IPS-NIHi7 (cell line): ENCODE results near the gene CAAP1.
"Not testable (repeated sequence)": the region's sequence is repeated elsewhere in the genome, so short reads cannot be mapped to it uniquely, and the experiment has no call there.

Experiments used
- DNase-seq: peaks from one replicate; pipeline ENCODE4 v3.0.0; 2012; ENCODE audit warnings: mixed read lengths; ENCODE audit errors: extremely low spot score

Gene CAAP1

DNA sequence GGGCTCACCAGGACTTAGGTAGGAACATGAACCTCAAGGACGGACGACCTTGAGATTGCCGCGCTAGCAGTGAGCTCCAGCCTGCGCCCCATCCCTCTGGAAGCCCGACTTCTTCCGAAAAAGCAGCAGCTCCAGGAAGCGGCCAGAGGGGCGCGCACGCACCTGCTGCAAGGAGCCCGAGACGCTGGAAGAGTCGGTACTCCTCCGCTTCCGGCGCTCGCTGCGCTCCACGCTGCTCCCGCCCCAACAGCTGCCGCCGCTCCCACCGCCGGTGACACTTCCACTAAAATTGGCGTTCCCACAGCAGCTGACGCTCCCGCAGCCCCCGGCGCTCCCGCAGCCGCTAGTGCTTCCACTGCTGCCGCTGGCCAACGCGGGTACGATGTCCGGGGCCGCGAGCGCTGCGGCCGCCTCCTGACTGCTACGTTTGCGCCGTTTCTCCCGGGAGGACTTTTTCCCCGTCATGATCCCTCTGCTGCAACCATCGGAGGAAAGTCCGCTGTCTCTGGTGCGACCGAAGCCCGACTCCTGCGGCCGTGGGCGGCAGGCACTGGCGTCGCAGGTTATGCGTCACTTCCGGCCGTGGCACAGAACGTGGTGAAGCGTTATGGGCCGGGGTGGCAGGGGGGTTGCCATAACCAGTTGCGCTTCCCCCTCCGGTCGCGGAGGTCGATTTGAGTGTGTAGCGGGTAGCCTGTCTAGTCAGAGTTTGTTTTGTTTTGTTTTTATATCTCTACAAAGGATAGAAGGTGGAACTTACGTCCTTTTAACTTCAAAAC is at the start of gene CAAP1:
Gene CAAP1, minus strand, starts transcription at position 552 of the 779 bp plus-strand sequence. Its CDS starts 87 bp downstream, at position 465.
- DNase-seq: peak; percentile 96

DNA sequence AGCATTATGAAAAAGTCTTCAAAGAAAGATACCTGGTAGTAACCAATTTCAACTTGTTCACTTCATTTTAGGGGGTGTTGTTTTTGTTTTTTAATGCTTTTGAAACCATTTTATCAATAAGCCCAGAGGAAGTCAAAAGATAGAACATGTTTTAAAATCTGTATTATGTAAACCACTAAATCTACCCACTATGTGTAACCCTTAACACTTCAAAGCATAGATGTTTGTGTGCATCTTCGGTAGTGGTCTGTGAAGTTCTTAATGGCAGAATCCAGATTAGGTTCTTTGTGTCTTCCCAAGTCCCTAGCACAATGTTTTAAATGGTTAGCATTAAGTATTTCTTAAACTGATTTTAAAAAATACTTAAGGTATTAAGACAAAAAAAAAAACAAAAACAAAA is 48.2 kb upstream of the CAAP1 start:
- no peak for DNase-seq

- no peak for DNase-seq
Observed at GRCh38 chr9:26939955-26940711, 47.5 kb upstream of the CAAP1 start.

DNA sequence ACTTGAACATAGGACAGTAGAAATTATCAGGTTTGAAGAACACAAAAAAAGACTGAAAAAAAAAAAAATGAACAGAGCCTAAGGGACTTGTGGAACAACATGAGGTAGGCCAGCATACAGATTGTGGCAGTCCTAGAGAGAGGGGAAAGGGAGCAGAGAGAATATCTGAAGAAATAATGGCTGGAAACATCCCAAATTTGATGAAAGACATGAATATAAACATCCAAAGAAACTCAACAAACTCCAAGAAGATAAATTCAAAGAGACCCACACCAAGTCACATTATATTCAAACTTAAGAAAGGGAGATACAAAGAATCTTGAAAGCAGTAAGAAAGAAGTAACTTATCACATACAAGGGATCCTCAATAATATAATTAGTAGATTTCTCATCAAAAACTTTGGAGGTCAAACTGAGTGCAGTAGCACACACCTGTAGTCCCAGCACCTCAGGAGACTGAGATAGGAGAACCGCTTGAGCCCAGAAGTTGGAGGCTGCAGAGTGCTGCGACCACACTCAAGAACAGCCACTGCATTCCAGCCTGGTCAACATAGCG is 45.3 kb upstream of the CAAP1 start:
- DNase-seq: no peak

DNA sequence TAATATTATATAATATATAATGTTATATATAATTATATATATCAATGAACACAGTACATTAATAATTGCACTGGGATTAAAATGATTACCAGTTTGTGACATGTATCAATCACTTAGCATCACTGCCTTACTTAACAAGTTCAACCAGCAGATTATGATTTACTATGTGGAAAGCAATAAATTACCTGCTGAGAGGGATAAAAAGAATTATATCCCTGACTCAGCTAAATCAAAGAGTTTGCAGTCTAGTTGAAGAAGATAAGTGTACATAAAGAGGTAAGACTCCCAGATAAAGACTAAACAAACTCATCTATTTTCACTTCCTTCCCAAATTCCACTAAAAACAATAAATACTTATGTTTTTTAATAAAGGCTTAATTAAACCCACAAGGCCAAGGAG is 43.2 kb upstream of the CAAP1 start:
- no peak for DNase-seq

DNA sequence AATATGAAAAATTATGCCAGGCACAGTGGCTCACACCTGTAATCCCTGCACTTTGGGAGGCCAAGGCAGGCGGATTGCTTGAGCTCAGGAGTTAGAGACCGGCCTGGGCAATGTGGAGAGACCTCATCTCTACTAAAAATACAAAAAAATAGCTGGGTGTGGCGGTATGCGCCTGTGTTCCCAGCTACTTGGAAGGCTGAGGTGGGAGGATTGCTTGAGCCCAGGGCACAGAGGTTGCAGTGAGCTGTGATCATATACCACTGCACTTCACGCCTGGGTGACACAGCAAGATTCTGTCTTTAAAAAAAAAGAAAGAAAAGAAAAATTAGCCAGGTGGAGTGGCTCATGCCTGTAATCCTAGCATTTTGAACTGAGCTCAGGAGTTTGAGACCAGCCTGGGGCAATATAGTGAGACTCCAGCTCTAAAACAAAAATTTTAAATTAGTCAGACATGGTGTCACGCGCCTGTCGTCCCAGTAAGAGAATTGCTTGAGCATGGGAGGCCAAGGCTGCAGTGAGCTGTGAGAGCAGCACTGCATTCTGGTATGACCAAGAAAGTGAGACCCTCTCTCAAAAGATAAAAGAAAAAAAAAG is 36.4 kb upstream of the CAAP1 start:
- DNase-seq: no peak

GRCh38 chr9:26925609-26926008 is 33.0 kb upstream of the CAAP1 start:
- DNase-seq: no peak

- no peak for DNase-seq
Observed at GRCh38 chr9:26919698-26920097, 27.1 kb upstream of the CAAP1 start.

DNA sequence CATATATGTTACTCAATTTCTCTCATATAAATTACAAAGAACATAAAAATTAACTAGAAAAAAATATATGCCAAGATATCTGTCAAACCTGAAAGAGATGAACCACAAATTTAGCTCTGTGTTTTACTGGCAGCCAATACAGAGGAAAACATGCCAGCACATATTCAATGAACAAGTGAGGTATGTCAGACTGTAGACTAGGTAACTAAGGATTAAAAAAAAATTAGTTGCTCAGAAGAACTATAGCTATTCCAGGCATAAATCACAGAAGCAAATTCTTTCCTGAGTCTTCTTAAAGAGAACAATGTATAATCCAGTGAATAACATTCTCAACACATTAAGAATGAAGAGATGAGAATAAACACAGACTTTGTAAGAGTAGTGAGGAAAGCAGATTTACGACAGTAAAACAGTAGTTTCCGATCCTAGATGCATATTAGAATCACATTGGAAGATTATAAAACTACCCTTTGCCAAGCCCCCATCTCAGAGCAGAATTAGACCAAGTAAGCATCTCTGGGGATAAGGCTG is 20.6 kb upstream of the CAAP1 start:
- DNase-seq: no peak

GRCh38 chr9:26904671-26905070 is 12.1 kb upstream of the CAAP1 start:
- DNase-seq: no peak

GRCh38 chr9:26904070-26904469 is 11.5 kb upstream of the CAAP1 start:
- no peak for DNase-seq

GRCh38 chr9:26893030-26893676 is 551 bp upstream of the CAAP1 start:
- no peak for DNase-seq

GRCh38 chr9:26891726-26892125 is 876 bp downstream of the CAAP1 start:
- no peak for DNase-seq

GRCh38 chr9:26888271-26888670 is 4.3 kb downstream of the CAAP1 start:
- no peak for DNase-seq

- DNase-seq: no peak
Observed at GRCh38 chr9:26882154-26882553, 10.4 kb downstream of the CAAP1 start.

GRCh38 chr9:26880262-26880661 is 12.3 kb downstream of the CAAP1 start:
- no peak for DNase-seq

DNA sequence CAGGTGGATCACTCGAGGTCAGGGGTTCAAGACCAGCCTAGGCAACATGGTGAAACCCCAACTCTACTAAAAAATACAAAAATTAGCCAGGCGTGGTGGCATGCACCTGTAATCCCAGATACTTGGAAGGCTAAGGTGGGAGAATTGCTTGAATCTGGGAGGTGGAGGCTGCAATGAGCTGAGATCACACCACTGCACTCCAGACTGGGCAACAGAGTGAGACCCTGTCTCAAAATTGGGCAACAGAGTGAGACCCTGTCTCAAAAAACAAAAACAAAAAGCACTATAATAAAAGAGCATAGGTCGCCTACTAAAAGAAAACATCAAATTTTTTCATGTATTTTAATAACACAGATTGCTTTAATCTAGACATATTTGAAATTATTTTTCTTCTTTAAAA is 17.4 kb downstream of the CAAP1 start:
- not testable (repeated sequence) for DNase-seq

GRCh38 chr9:26870292-26870691 is 22.3 kb downstream of the CAAP1 start:
- DNase-seq: no peak

DNA sequence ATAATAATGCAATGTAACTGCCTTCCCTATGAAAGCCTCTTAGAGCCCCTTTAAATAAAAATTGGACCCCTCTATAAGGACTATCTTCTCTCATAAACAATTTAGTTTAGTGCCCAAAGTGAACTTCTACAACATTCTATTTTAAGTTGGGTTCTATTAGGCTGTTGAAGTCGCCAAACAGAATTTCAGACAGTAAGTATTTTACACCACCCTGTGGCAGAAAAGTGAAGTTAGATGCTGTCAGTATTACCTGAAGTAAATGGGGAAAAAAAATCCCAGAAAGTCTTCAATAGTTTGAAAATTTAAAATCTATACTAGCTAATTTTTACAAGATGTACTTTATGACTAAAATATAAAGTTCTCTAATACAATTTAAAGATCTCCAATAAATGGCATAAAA is 29.5 kb downstream of the CAAP1 start:
- DNase-seq: peak; percentile 9

DNA sequence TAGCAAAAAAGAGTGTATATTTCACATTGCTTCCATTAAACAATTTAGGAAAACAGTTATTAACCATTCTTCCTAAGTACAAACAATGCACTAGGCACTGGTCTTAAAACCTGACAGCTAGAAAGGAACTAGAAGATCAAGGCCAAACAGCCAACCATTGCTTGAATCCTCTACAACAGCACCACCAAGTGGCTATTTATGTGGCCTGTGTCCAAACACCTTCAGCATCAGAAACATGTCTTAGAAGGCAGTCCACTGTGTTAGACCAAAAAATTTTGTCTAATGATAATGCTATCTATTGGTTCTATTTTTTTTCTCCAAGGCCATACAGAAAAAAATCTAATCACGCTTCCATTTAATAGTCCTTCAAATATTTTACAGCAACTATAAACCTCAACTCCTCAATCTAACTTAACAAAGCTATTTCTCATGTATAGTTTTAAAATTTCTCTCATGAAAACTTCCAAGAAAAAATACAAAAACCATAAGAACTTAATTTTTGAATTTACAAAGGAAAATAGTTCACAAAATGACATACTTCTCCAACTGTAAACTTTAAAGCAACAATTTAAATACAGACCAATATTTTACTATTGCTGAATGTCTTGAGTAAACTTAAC is 36.1 kb downstream of the CAAP1 start:
- peak; percentile 68 for DNase-seq

DNA sequence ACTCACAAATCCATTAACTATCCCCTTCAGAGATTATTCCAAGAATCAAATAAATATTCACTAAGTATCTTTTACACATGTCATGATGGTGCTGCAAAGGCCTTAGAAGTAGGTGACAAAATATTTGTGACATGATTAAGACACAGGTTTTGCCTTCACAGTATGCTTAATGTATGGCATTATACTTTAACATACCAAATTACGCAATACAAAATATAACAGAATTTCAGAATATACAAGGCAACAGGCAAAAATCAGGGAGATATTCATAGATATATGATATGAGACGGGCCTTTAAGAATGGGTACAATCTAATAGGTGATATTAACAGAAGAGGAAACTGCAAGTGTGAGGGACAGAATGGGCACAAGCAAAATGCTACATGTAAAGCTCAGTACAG is 41.6 kb downstream of the CAAP1 start:
- DNase-seq: no peak
